ENCODE results near the gene GOLM1.
"Not testable (repeated sequence)": the region's sequence is repeated elsewhere in the genome, so short reads cannot be mapped to it uniquely, and the experiment has no call there.

The GOLM1 gene

DNA sequence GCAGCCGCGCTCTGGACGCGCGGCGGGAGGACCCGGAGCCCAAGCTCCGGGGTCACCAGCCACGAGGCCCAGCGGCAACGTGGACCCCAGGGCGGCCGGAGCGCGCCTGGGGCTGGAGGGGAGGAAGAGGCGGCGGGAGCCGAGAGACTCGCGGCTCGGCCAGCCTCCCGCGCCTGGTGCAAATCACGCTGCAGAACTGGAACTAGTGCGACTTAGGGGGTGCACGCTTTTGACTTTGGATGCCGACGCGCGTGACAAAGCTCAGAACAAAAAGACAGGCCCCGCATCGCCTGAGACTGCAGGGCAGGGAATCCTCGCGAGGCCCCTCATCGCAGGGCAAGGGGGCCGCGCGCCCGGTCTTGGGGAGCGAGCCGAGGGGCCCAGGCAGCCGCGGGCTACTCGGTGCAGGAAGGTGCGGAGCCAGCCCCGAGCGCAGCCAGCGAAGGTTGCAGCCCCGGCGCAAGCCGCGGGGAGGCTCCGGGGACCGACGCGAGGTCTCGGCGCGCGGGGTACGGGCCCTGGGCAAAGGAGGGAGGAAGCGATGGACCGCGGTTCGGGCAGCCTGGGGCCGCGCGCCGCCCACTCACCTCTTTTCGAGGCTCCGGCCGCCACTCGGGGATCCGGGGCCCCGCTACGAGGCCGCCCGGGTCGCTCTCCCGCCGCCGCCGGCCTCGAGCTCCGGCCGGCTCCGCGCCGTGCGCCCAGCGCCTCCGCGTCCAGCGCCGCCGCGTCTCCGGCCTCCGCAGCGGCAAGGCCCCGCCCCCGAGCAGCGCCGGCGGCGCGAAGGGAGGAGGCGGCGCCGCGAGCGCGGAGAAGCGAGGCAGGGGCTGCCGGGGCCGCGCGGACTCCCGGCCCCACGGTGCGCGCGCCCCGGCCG, at the start of gene GOLM1:
GOLM1 (minus strand) TSS at position 735 of the 877 bp plus-strand sequence. CDS start 20,238 bp downstream, outside the sequence.
- peaks cover 9% of the 10 kb centered on the region for H3K4me1 Mint-ChIP-seq (ENCODE audit: low read depth)
- no peaks in the 10 kb centered on the region for H3K36me3 Mint-ChIP-seq (ENCODE audit: low read depth)
- peak within 1 kb of the TSS; percentile 84 for H3K4me3 Mint-ChIP-seq
- peaks cover 71% of the 10 kb centered on the region for H3K27me3 Mint-ChIP-seq
- peak within 1 kb of the TSS; percentile 74 for H3K27ac Mint-ChIP-seq
- no peaks in the 10 kb centered on the region for H3K9me3 Mint-ChIP-seq

- Mint-ChIP-seq H3K9me3 (peaks cover 17% of the 10 kb centered on the region), H3K27me3 (peaks cover 18% of the 10 kb centered on the region)
- H3K36me3 Mint-ChIP-seq (ENCODE audit: low read depth); H3K4me1 Mint-ChIP-seq (ENCODE audit: low read depth); H3K27ac Mint-ChIP-seq; H3K4me3 Mint-ChIP-seq: not testable (repeated sequence)
Observed at GRCh38 chr9:86146671-86147070, 47.3 kb upstream of the GOLM1 start.

DNA sequence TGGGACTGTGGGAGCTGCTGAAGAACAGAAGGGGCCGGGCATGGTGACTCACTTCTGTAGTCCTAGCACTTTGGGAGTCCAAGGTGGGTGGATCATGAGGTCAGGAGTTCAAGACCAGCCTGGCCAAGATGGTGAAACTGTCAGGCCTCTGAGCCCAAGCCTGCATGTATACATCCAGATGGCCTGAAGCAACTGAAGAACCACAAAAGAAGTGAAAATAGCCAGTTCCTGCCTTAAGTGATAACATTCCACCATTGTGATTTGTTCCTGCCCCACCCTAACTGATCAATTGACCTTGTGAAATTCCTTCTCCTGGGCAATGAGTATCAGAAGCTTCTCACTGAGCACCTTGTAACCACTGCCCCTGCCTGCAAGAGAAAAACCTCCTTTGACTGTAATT, 46.6 kb upstream of the GOLM1 start:
- H3K27ac Mint-ChIP-seq; H3K36me3 Mint-ChIP-seq (ENCODE audit: low read depth); H3K4me1 Mint-ChIP-seq (ENCODE audit: low read depth); H3K4me3 Mint-ChIP-seq: not testable (repeated sequence)
- peaks cover 18% of the 10 kb centered on the region for H3K27me3 Mint-ChIP-seq
- H3K9me3 Mint-ChIP-seq = peaks cover 17% of the 10 kb centered on the region

- H3K4me1 Mint-ChIP-seq (ENCODE audit: low read depth) = no peaks in the 10 kb centered on the region
- H3K27me3 Mint-ChIP-seq = peaks cover 11% of the 10 kb centered on the region
- no peak overlapping the region for H3K27ac Mint-ChIP-seq
- peaks cover 17% of the 10 kb centered on the region for H3K9me3 Mint-ChIP-seq
- H3K4me3 Mint-ChIP-seq = no peak overlapping the region
- H3K36me3 Mint-ChIP-seq (ENCODE audit: low read depth) = no peaks in the 10 kb centered on the region
Observed at GRCh38 chr9:86142973-86143372, 43.6 kb upstream of the GOLM1 start.

DNA sequence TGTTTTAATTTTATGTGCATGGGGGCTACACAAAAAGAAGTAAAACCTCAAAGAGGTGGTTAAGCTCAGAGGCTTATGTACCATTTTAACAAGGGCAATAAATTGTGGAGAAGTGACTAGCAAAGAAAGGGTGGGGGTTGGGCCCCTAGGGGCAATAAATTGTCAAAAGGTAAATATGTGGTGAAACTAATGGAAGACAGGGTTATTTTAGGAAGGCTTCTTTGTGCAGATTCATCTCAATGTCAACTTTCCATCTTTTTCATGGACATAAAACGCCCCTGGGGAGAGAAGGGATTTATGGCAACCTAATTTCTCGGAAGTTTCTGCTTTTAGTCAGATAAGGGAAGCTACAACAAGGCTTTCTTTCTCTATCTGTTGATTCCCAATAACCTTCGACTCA, 42.5 kb upstream of the GOLM1 start:
- Mint-ChIP-seq H3K27ac (no peak overlapping the region), H3K27me3 (peaks cover 11% of the 10 kb centered on the region), H3K9me3 (peaks cover 11% of the 10 kb centered on the region), H3K4me1 (ENCODE audit: low read depth) (no peaks in the 10 kb centered on the region), H3K4me3 (no peak overlapping the region), H3K36me3 (ENCODE audit: low read depth) (no peaks in the 10 kb centered on the region)

- Mint-ChIP-seq H3K9me3 (peaks cover 4% of the 10 kb centered on the region), H3K27me3 (no peaks in the 10 kb centered on the region), H3K36me3 (ENCODE audit: low read depth) (no peaks in the 10 kb centered on the region), H3K27ac (no peak overlapping the region), H3K4me1 (ENCODE audit: low read depth) (no peaks in the 10 kb centered on the region), H3K4me3 (no peak overlapping the region)
Observed at GRCh38 chr9:86135371-86135770, 36.0 kb upstream of the GOLM1 start.

GRCh38 chr9:86134361-86134760, 35.0 kb upstream of the GOLM1 start:
- H3K27ac Mint-ChIP-seq = no peak overlapping the region

GRCh38 chr9:86128235-86128822, 29.0 kb upstream of the GOLM1 start:
- no peak overlapping the region for H3K27ac Mint-ChIP-seq
- H3K4me1 Mint-ChIP-seq (ENCODE audit: low read depth) = no peaks in the 10 kb centered on the region
- no peak overlapping the region for H3K4me3 Mint-ChIP-seq
- peaks cover under 1% of the 10 kb centered on the region for H3K27me3 Mint-ChIP-seq
- H3K9me3 Mint-ChIP-seq = peaks cover 4% of the 10 kb centered on the region
- no peaks in the 10 kb centered on the region for H3K36me3 Mint-ChIP-seq (ENCODE audit: low read depth)

More at GRCh38 chr9:86134361-86134760, 35.0 kb upstream of the GOLM1 start:
- Mint-ChIP-seq H3K4me1 (ENCODE audit: low read depth) (no peaks in the 10 kb centered on the region), H3K9me3 (peaks cover 4% of the 10 kb centered on the region), H3K4me3 (no peak overlapping the region), H3K27me3 (no peaks in the 10 kb centered on the region), H3K36me3 (ENCODE audit: low read depth) (no peaks in the 10 kb centered on the region)

DNA sequence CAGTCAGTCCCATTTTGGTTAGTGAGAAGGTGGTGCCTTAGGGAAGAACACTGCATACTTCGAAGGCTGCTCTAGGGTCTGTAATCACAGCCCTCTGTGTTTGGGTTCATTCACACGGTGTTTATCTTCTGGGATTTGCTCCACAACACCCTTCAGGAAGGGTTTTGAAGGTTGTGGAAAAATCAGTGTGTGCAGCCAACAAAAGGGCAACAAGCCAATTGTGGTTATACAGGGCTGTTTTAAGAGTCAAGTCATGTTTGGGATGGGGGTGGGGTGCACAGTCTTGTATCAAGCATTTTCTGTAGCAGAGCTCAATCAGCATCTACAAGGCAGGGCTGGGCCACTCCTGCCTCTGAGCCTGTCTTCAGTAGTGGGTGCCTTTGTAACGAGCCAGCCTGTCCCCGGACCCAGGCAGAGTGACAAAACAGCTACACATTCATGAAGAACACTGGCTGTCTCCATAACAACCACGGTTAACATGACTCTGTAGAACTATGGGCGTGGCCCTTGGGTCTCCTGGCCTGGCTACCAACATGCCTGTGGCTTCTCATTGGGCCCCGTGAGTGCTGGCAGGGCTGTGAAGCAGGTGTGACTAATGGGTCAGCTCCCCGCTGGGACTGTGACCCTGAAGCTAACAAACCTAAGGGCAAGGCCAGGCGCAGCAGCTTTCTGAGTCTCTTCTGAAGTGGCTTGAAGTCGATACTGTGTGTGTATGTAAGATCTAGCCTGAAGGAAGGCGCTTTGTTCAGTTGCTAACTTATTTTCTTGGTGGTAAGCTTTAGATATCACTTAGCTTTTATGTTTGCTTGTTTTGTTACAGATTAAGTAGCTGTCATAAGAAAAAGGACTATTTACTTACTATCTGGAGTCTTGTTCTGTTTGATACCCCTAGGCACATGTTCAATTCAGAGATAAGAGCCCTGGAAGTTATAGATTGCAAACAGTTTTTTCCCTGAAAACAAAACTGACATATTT, 27.9 kb upstream of the GOLM1 start:
- H3K36me3 Mint-ChIP-seq (ENCODE audit: low read depth) = no peaks in the 10 kb centered on the region
- no peak overlapping the region for H3K27ac Mint-ChIP-seq
- H3K27me3 Mint-ChIP-seq = peaks cover 6% of the 10 kb centered on the region
- peaks cover 2% of the 10 kb centered on the region for H3K9me3 Mint-ChIP-seq
- no peaks in the 10 kb centered on the region for H3K4me1 Mint-ChIP-seq (ENCODE audit: low read depth)
- H3K4me3 Mint-ChIP-seq = no peak overlapping the region

GRCh38 chr9:86122311-86122710, 23.0 kb upstream of the GOLM1 start:
- Mint-ChIP-seq H3K9me3 (no peaks in the 10 kb centered on the region), H3K27me3 (peaks cover 6% of the 10 kb centered on the region), H3K27ac (no peak overlapping the region), H3K4me1 (ENCODE audit: low read depth) (no peaks in the 10 kb centered on the region), H3K4me3 (no peak overlapping the region), H3K36me3 (ENCODE audit: low read depth) (no peaks in the 10 kb centered on the region)

- Mint-ChIP-seq H3K27ac (no peak overlapping the region), H3K9me3 (no peaks in the 10 kb centered on the region), H3K4me3 (no peak overlapping the region)
Observed at GRCh38 chr9:86119457-86119856, 20.1 kb upstream of the GOLM1 start.

GRCh38 chr9:86116425-86116824, 17.1 kb upstream of the GOLM1 start:
- no peak overlapping the region for H3K4me3 Mint-ChIP-seq

More at GRCh38 chr9:86119457-86119856, 20.1 kb upstream of the GOLM1 start:
- peaks cover 6% of the 10 kb centered on the region for H3K27me3 Mint-ChIP-seq
- H3K36me3 Mint-ChIP-seq (ENCODE audit: low read depth) = no peaks in the 10 kb centered on the region
- H3K4me1 Mint-ChIP-seq (ENCODE audit: low read depth) = no peaks in the 10 kb centered on the region

DNA sequence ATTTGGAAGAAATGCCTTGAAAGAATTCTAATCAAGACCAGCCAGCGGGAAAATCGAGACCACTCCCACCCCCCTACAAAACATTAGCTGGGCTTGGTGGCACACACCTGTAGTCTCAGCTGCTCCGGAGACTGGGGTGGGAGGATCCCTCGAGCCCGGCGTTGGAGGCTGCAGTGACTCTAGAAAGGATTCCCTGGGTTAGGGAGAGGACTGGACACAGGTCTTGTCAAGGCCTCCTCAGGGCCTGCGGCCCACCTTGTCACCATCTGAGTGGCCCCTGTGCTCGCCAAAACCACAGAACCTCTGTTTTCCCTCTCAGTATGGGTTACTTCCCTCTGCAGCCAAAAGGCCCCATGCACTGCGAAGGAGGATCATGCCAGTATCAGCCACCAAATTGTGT, 16.5 kb upstream of the GOLM1 start:
- Mint-ChIP-seq H3K27me3 (peaks cover 4% of the 10 kb centered on the region), H3K4me3 (no peak overlapping the region), H3K4me1 (ENCODE audit: low read depth) (no peaks in the 10 kb centered on the region), H3K9me3 (no peaks in the 10 kb centered on the region), H3K27ac (no peak overlapping the region), H3K36me3 (ENCODE audit: low read depth) (no peaks in the 10 kb centered on the region)

More at GRCh38 chr9:86116425-86116824, 17.1 kb upstream of the GOLM1 start:
- Mint-ChIP-seq H3K27ac (no peak overlapping the region), H3K4me1 (ENCODE audit: low read depth) (no peaks in the 10 kb centered on the region), H3K9me3 (no peaks in the 10 kb centered on the region), H3K27me3 (peaks cover 4% of the 10 kb centered on the region), H3K36me3 (ENCODE audit: low read depth) (no peaks in the 10 kb centered on the region)

DNA sequence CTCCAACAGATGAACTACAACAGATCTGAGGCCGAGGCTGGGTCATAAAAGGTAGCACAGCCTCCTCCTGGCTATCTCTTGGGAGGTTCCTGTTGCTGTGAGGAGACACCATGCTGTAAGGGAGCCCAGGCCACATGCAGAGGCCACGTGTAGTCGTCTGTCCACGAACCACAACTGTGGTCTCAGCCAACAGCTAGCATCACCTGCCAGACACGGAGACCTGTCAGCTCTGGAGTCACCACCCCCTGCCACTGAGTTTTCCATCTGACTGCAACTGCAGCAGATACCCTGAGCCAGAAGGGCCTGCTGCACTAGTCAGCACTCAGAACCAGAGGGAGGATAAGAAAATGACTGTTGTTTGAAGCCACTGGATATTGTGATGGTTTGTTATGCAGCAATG, 12.7 kb upstream of the GOLM1 start:
- Mint-ChIP-seq H3K27ac (no peak overlapping the region), H3K4me1 (ENCODE audit: low read depth) (peaks cover 2% of the 10 kb centered on the region), H3K4me3 (no peak overlapping the region), H3K36me3 (ENCODE audit: low read depth) (no peaks in the 10 kb centered on the region), H3K9me3 (no peaks in the 10 kb centered on the region), H3K27me3 (peaks cover 6% of the 10 kb centered on the region)

All from stimulated activated naive CD8-positive, alpha-beta T cell treated with anti-CD3 and anti-CD28 coated beads, Interleukin-15, Interleukin-2, amounts not matched to agents 100 ng/mL and 50 ng/mL, for 24 hours (primary cell).